Measurements from ENCODE around the gene RASSF1.

RASSF1 gene

DNA sequence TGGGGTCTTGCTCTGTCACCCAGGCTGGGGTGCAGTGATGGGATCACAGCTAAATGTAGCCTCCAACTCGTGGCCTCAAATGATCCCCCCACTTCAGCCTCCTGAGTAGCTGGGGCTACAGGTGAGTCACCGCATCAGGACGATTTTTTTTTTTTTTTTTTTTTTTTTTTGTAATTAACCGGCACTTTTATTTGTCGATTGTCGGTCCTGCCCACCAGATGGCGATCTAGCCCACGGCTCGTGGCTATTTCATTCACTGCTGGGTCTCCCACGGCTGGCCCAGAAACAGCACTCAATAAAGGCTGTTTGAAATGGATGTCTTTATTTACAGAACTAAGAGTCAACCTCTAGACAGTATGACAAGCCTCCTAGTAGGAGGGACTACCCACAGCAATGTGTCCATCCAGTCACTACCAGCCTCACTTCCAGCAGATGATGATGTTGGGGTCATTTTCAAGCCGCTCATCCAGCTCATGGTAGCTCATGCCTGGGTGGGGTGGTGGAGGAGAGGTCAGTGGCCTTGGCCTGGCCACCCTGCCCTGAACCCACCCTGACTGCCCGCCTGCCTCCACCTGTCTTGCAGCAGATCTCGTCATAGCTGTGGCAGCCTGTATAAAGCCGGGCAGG, 6.7 kb upstream of the RASSF1 start:
- H3K4me1 ChIP-seq (ENCODE audit: insufficient read depth, low read length): peaks cover 37% of the 10 kb centered on the region
- H3K36me3 ChIP-seq (ENCODE audit: insufficient read depth, low read length): peaks cover 27% of the 10 kb centered on the region
- H3K27me3 ChIP-seq (ENCODE audit: insufficient read depth, low read length, poor library complexity): no peaks in the 10 kb centered on the region
- peak; percentile 73 for DNase-seq
- peaks cover 33% of the 10 kb centered on the region for H3K79me2 ChIP-seq (ENCODE audit: insufficient read depth, low read length)
- TF ChIP-seq EZH2 (IDR thresholded peaks at IDR 0.05; ENCODE audit: borderline replicate concordance, low read depth, low read length, severe bottlenecking): no peak
- TF ChIP-seq, protein P1, sequence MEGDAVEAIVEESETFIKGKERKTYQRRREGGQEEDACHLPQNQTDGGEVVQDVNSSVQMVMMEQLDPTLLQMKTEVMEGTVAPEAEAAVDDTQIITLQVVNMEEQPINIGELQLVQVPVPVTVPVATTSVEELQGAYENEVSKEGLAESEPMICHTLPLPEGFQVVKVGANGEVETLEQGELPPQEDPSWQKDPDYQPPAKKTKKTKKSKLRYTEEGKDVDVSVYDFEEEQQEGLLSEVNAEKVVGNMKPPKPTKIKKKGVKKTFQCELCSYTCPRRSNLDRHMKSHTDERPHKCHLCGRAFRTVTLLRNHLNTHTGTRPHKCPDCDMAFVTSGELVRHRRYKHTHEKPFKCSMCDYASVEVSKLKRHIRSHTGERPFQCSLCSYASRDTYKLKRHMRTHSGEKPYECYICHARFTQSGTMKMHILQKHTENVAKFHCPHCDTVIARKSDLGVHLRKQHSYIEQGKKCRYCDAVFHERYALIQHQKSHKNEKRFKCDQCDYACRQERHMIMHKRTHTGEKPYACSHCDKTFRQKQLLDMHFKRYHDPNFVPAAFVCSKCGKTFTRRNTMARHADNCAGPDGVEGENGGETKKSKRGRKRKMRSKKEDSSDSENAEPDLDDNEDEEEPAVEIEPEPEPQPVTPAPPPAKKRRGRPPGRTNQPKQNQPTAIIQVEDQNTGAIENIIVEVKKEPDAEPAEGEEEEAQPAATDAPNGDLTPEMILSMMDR (IDR thresholded peaks at IDR 0.05; ENCODE audit: borderline replicate concordance, extremely low read depth, low read length, poor library complexity, severe bottlenecking): peak; percentile 67
- H3K4me2 ChIP-seq (ENCODE audit: insufficient read depth, low read length): no peak overlapping the region
- H2AFZ ChIP-seq (ENCODE audit: low read depth, low read length): no peak overlapping the region
- no peak overlapping the region for H3K4me3 ChIP-seq (ENCODE audit: low read depth in 1 of 2, low read length in 2 of 2)
- no peak for ATAC-seq (ENCODE audit: insufficient read depth, low read depth)
- H3K9me3 ChIP-seq (ENCODE audit: insufficient read depth, low read length, severe bottlenecking): no peaks in the 10 kb centered on the region
- no peak overlapping the region for H3K9ac ChIP-seq (ENCODE audit: low read depth, low read length)
- no peak overlapping the region for H3K27ac ChIP-seq (ENCODE audit: low read length)
- H4K20me1 ChIP-seq (ENCODE audit: insufficient read depth, low read length): peaks cover 12% of the 10 kb centered on the region

GRCh38 chr3:50345586-50346234, 5.1 kb upstream of the RASSF1 start, which contains the start of gene ZMYND10:
ZMYND10 (minus strand) TSS chr3:50345732; CDS start chr3:50345579, 153 bp downstream.
- no peak within 1 kb of the TSS for H3K27ac ChIP-seq (ENCODE audit: low read length)
- no peak for ATAC-seq (ENCODE audit: insufficient read depth, low read depth)
- no peak within 1 kb of the TSS for H3K9ac ChIP-seq (ENCODE audit: low read depth, low read length)
- no peak within 1 kb of the TSS for H3K4me3 ChIP-seq (ENCODE audit: low read depth in 1 of 2, low read length in 2 of 2)
- H3K9me3 ChIP-seq (ENCODE audit: insufficient read depth, low read length, severe bottlenecking): no peaks in the 10 kb centered on the region
- peaks cover 26% of the 10 kb centered on the region for H3K4me1 ChIP-seq (ENCODE audit: insufficient read depth, low read length)
- H3K36me3 ChIP-seq (ENCODE audit: insufficient read depth, low read length): peaks cover 22% of the 10 kb centered on the region
- TF ChIP-seq, protein P1 (IDR thresholded peaks at IDR 0.05; ENCODE audit: borderline replicate concordance, extremely low read depth, low read length, poor library complexity, severe bottlenecking): no peak
- TF ChIP-seq EZH2 (IDR thresholded peaks at IDR 0.05; ENCODE audit: borderline replicate concordance, low read depth, low read length, severe bottlenecking): no peak
- 0 out of 2 replicates have a peak, but pooled peaks cover 4% of the 10 kb centered on the region for H4K20me1 ChIP-seq (ENCODE audit: insufficient read depth, low read length)
- no peak for DNase-seq
- H2AFZ ChIP-seq (ENCODE audit: low read depth, low read length): no peak within 1 kb of the TSS
- no peak within 1 kb of the TSS for H3K4me2 ChIP-seq (ENCODE audit: insufficient read depth, low read length)
- peaks cover under 1% of the 10 kb centered on the region for H3K27me3 ChIP-seq (ENCODE audit: insufficient read depth, low read length, poor library complexity)
- H3K79me2 ChIP-seq (ENCODE audit: insufficient read depth, low read length): peaks cover 22% of the 10 kb centered on the region

GRCh38 chr3:50345008-50345407, 4.4 kb upstream of the RASSF1 start:
- Histone ChIP-seq H3K4me1 (ENCODE audit: insufficient read depth, low read length) (peaks cover 28% of the 10 kb centered on the region), H3K9ac (ENCODE audit: low read depth, low read length) (no peak overlapping the region), H3K4me3 (ENCODE audit: low read depth in 1 of 2, low read length in 2 of 2) (no peak overlapping the region), H3K27ac (ENCODE audit: low read length) (no peak overlapping the region), H3K4me2 (ENCODE audit: insufficient read depth, low read length) (no peak overlapping the region), H4K20me1 (ENCODE audit: insufficient read depth, low read length) (0 out of 2 replicates have a peak, but pooled peaks cover 4% of the 10 kb centered on the region), H2AFZ (ENCODE audit: low read depth, low read length) (no peak overlapping the region), H3K27me3 (ENCODE audit: insufficient read depth, low read length, poor library complexity) (peaks cover 4% of the 10 kb centered on the region), H3K9me3 (ENCODE audit: insufficient read depth, low read length, severe bottlenecking) (no peaks in the 10 kb centered on the region), H3K36me3 (ENCODE audit: insufficient read depth, low read length) (peaks cover 22% of the 10 kb centered on the region), H3K79me2 (ENCODE audit: insufficient read depth, low read length) (peaks cover 17% of the 10 kb centered on the region)
- no peak for ATAC-seq (ENCODE audit: insufficient read depth, low read depth)
- no peak for DNase-seq
- no peak for TF ChIP-seq EZH2 (IDR thresholded peaks at IDR 0.05; ENCODE audit: borderline replicate concordance, low read depth, low read length, severe bottlenecking)

Data from DND-41 (cell line).